Fibroblast of villous mesenchyme (primary cell): Measurements from ENCODE around the gene CTNNA1. TPM values are rescaled to one million over a fixed set of nuclear protein-coding genes. Genes with fewer than 3 reads are reported as not detected.

Experiments used
- DNase-seq: peaks from one replicate; pipeline ENCODE4 v3.0.0-alpha.2; 2010; ENCODE audit warnings: low read depth
- H3K4me3 ChIP-seq: 2 replicates; pipeline ENCODE4 v1.5.1; 2011; ENCODE audit warnings: low read depth, mild to moderate bottlenecking, low read length
- CTCF ChIP-seq: IDR thresholded peaks from 2 replicates; pipeline ENCODE4 v1.5.1; 2012; ENCODE audit warnings: low read depth, mild to moderate bottlenecking, low read length; ENCODE audit not compliant: insufficient read depth
- total RNA-seq: library from RNA; depleted of rRNA; stranded (reverse); fragments of >200 nt; gene quantifications from 2 replicates; pipeline ENCODE4 v1.2.3, GENCODE V29; 2012

The CTNNA1 gene
- total RNA-seq, 1 donor = 461 TPM

- DNase-seq = peak; percentile 50
- TF ChIP-seq CTCF = no peak
- H3K4me3 ChIP-seq = no peak overlapping the region
These were observed 71.3 kb downstream of the CTNNA1 start for GRCh38 chr5:138824516-138824915.

GRCh38 chr5:138824924-138825863, 72.0 kb downstream of the CTNNA1 start:
- no peak overlapping the region for H3K4me3 ChIP-seq
- peak; percentile 69 for TF ChIP-seq CTCF
- peak; percentile 63 for DNase-seq

- DNase-seq = no peak
- TF ChIP-seq CTCF = no peak
- H3K4me3 ChIP-seq = no peak overlapping the region
These were observed 75.3 kb downstream of the CTNNA1 start for GRCh38 chr5:138828556-138828955.

GRCh38 chr5:138829341-138829740, 76.1 kb downstream of the CTNNA1 start:
- TF ChIP-seq CTCF = no peak
- H3K4me3 ChIP-seq = no peak overlapping the region
- peak; percentile 86 for DNase-seq

- DNase-seq = peak; percentile 27
These were observed 78.5 kb downstream of the CTNNA1 start for GRCh38 chr5:138831703-138832102.

GRCh38 chr5:138832218-138832617, 79.0 kb downstream of the CTNNA1 start:
- DNase-seq = peak; percentile 84
- no peak overlapping the region for H3K4me3 ChIP-seq
- TF ChIP-seq CTCF = no peak

More at GRCh38 chr5:138831703-138832102, 78.5 kb downstream of the CTNNA1 start:
- no peak overlapping the region for H3K4me3 ChIP-seq
- TF ChIP-seq CTCF = no peak

- DNase-seq = no peak
- no peak for TF ChIP-seq CTCF
- no peak overlapping the region for H3K4me3 ChIP-seq
These were observed 79.9 kb downstream of the CTNNA1 start for GRCh38 chr5:138833080-138833479.
